GM21390 (cell line): ENCODE measurements around the gene PALMD.

Experiments used
- ATAC-seq: cut with Tn5 transposase; IDR thresholded peaks from one replicate; pipeline ENCODE4 v1.9.1; 2021; ENCODE audit not compliant: unreplicated experiment

Gene PALMD

GRCh38 chr1:99657213-99658030, 11.5 kb downstream of the PALMD start:
- no peak for ATAC-seq

GRCh38 chr1:99658031-99658290, 12.0 kb downstream of the PALMD start:
- ATAC-seq, result no peak

DNA sequence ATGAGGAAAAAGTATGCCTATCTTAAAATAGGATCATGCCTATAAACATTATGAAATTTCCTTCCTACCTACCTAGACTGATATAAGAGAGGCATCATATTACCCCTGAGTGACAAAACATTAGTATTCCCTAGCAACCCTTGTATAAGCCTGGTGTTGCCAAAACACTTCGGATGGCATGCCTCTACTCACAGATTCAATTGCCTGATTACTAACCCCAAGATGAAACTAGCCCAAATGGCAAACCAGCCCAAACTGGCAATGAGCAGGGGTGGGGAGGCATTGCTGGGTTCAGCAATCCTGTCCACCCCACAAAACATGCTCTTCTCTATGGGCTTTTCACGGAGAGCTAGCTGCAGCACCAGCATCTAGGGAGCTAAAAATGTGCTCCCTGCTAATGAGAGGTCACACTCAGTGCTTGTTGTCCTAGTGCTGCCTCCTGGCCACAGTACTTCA, 13.9 kb downstream of the PALMD start:
- no peak for ATAC-seq

- no peak for ATAC-seq
Observed at GRCh38 chr1:99660496-99660895, 14.6 kb downstream of the PALMD start.

- ATAC-seq, result no peak
Observed at GRCh38 chr1:99661780-99662179, 15.9 kb downstream of the PALMD start.

GRCh38 chr1:99662539-99663080, 16.7 kb downstream of the PALMD start:
- no peak for ATAC-seq

DNA sequence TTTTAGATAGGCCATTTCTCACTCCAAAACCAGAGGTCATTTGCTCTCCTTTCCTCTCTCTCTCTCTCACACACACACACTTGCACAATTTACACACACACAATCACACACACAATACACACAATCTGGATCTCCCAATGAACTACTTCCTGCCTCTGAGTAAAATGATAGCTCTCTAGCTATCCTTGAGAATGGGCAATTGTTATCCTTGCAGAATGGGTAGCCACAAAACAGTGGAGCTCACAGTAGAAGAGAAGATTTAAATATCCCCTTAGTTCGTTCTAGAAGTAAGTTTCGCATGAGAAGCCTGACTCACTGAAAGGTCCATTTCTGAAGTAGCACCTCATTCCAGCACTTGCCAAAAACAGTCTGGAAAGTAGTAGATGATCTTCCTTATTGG, 17.6 kb downstream of the PALMD start:
- ATAC-seq, result no peak

DNA sequence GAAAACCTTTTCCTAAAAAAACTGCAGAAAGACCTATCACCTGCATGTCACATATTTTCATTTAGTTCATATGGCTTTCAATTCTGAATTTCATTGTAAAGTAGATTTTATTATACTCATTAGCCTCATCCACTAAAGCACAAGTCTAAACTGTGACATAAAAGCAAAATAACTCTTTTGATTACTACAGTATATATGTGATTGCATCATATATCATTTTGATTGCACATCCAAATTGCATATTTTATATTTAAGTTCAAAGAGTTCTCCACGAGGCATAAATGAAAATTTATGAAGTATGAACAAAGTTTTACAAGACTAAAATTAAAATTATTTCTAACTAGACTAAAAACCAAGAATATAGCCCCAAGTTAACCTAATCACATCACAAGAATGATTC, 19.3 kb downstream of the PALMD start:
- ATAC-seq, result no peak

DNA sequence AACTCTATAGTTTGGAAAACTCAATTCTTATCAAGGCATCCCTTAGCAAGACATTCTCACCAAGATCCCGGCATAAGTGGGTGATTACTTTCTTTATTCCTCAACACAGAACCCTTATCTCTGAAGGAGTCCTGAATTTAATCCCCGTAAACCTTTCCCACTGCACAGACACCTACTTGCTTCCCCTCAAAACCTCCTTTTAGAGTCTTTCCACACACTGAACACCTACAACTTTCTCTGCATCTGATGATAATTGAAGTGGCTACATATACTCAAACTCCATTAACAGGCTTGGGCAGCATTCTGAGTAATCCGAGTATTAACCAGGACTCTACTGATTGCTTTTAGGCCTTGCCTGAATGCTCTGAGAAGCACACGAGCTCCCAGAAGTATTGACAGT, 23.5 kb downstream of the PALMD start:
- ATAC-seq, result no peak

DNA sequence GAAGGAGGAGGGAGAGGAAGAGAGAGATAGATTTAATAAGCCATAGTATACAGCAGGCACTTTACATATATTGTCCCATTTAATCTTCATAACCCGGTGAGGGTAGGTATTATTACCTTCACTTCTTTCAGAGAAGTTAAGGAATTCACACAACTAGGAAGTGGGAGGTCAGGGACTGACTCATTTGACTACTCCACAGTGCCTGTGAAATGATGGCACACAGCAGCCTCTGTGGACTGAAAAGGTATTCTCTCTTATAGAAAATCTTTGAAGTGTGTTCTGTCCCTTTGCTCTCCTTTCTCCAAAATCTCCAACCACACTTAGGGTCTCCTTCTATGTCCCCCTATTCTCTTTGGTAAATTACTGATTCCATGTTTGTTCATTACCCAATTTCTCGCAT, 23.9 kb downstream of the PALMD start:
- ATAC-seq, result no peak

- no peak for ATAC-seq
Observed at GRCh38 chr1:99670583-99670982, 24.7 kb downstream of the PALMD start.

GRCh38 chr1:99672038-99672437, 26.1 kb downstream of the PALMD start:
- no peak for ATAC-seq

GRCh38 chr1:99672530-99673213, 26.8 kb downstream of the PALMD start:
- ATAC-seq, result no peak

DNA sequence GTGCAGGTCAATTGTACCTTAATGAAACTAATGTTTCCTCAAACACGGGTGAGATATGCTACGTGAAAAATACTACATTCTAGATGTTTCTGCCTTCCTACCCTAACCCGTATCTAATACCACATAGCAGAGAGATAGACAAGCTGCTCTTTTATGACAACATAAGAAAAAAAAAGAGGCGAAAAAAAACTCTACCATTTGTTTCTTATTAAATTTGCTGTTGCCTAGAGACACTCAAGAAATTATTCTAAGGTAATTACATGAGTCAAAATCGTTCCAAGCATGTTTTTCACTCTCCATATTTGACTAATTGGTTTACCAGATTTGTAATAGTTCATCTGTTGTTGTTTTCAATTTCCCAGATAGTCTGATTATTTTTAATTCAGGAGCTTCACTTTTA, 27.4 kb downstream of the PALMD start:
- no peak for ATAC-seq

GRCh38 chr1:99674115-99675064, 28.5 kb downstream of the PALMD start:
- no peak for ATAC-seq

GRCh38 chr1:99675292-99675691, 29.4 kb downstream of the PALMD start:
- no peak for ATAC-seq

GRCh38 chr1:99675994-99676393, 30.1 kb downstream of the PALMD start:
- no peak for ATAC-seq

DNA sequence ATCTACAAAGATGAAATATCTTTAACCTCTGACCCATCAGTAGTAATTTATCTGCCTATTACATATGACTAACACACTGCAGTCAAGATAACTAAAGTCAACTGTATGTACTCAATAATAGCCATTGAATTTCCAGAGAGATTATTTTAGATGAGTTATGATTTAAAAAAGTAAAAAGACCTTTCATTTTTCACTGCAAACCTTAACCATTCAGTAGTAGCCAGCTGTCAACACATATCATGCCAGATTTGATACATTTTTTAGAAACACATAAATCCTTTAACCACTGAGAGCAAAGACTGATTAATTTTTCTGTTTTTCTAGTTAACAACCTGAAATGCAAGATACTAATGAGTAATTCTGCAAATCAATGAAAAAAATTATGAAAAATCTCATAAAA, 31.0 kb downstream of the PALMD start:
- ATAC-seq, result no peak

GRCh38 chr1:99677416-99677815, 31.5 kb downstream of the PALMD start:
- ATAC-seq, result no peak

GRCh38 chr1:99680270-99680669, 34.4 kb downstream of the PALMD start:
- ATAC-seq, result no peak

DNA sequence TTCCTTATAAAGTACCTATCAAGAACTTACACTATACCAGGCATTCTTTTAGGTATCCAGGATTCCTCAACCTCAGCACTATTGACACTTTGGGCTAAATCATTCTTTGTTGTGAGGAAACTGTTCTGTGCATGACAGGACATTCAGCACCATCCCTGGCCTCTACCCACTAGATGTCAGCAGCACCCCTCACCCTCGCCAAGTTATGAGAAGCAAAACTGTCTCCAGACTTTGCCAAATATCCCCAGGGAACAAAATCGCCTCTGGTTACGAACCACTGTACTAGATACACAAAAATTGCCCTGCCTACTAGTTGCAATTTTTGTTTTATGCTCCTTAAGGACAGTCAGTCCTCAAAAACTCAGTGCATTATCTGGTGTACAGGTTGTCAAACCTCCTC, 35.7 kb downstream of the PALMD start:
- ATAC-seq, result no peak
